AG10803 (cell line): ENCODE results near the gene TPGS2.
A peak's percentile ranks its signal among the peaks of the same experiment; 100 is the strongest.

Experiments used
- DNase-seq: peaks from one replicate; pipeline ENCODE4 v3.0.0; 2010; ENCODE audit warnings: low read depth
- H3K4me3 ChIP-seq: 2 replicates; pipeline ENCODE4 v1.5.1; 2011; ENCODE audit warnings: mild to moderate bottlenecking, low read length, control low read depth
- CTCF ChIP-seq: conservative IDR thresholded peaks from 2 replicates; pipeline ENCODE4 v1.5.1; 2011; ENCODE audit warnings: mild to moderate bottlenecking, low read length, control low read depth, inconsistent platforms

Gene TPGS2

GRCh38 chr18:36813101-36813775, 15.6 kb downstream of the TPGS2 start:
- H3K4me3 ChIP-seq: no peak overlapping the region
- peak; percentile 35 for DNase-seq
- TF ChIP-seq CTCF: no peak

GRCh38 chr18:36812678-36813077, 16.1 kb downstream of the TPGS2 start:
- no peak for TF ChIP-seq CTCF
- no peak overlapping the region for H3K4me3 ChIP-seq
- DNase-seq: peak; percentile 56

- H3K4me3 ChIP-seq: no peak overlapping the region
- peak; percentile 74 for DNase-seq
- TF ChIP-seq CTCF: no peak
Observed at GRCh38 chr18:36811955-36812354, 16.8 kb downstream of the TPGS2 start.

GRCh38 chr18:36811430-36811829, 17.4 kb downstream of the TPGS2 start:
- peak; percentile 90 for DNase-seq
- no peak overlapping the region for H3K4me3 ChIP-seq
- 0 out of 2 replicates have a peak, but pooled peaks have one; percentile 10 for TF ChIP-seq CTCF

GRCh38 chr18:36809590-36810381, 19.0 kb downstream of the TPGS2 start:
- peak; percentile 80 for DNase-seq
- H3K4me3 ChIP-seq: no peak overlapping the region
- peak; percentile 87 for TF ChIP-seq CTCF

- peak; percentile 87 for DNase-seq
- 0 out of 2 replicates have a peak, but pooled peaks have one; percentile 15 for TF ChIP-seq CTCF
- no peak overlapping the region for H3K4me3 ChIP-seq
Observed at GRCh38 chr18:36808681-36809080, 20.1 kb downstream of the TPGS2 start.

- no peak for TF ChIP-seq CTCF
- H3K4me3 ChIP-seq: no peak overlapping the region
- DNase-seq: no peak
Observed at GRCh38 chr18:36805105-36805504, 23.7 kb downstream of the TPGS2 start.
